GM21390 (cell line): ENCODE results near the gene NOP16.

Experiments used
- ATAC-seq: cut with Tn5 transposase; IDR thresholded peaks from one replicate; pipeline ENCODE4 v1.9.1; 2021; ENCODE audit not compliant: unreplicated experiment

Gene NOP16

GRCh38 chr5:176361437-176362232, 26.8 kb downstream of the NOP16 start, which contains the start of gene KIAA1191:
Gene KIAA1191, minus strand, starts transcription at chr5:176361764. Its CDS starts 2,256 bp downstream, at chr5:176359508.
- ATAC-seq: peak; percentile 90

DNA sequence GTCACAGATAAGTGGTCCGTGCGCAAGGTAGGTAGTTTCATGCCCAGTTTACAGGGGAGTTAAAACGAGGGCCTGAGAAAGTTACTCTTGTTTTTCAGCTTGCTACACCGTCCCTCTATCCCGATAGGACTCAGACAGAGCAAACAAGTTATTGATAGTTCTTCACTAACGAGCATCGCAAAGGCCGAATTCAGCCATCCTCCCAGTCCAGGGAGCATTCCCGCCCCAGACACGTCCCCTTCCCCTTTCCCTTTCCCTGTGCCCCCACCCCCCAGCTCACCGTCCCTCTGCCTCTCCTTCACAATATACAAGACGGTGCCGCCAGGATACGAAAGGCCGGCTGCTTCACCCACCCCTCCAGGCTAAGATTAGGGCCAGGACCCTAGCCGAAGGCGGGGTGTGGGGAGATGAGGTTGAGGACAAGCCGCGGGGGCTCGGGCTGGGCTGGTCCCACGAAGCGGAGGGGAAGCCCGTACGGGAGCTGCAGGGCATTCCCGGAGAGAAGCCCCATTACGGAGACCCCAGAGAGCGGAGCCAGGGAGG, 27.4 kb downstream of the NOP16 start:
- ATAC-seq: no peak

DNA sequence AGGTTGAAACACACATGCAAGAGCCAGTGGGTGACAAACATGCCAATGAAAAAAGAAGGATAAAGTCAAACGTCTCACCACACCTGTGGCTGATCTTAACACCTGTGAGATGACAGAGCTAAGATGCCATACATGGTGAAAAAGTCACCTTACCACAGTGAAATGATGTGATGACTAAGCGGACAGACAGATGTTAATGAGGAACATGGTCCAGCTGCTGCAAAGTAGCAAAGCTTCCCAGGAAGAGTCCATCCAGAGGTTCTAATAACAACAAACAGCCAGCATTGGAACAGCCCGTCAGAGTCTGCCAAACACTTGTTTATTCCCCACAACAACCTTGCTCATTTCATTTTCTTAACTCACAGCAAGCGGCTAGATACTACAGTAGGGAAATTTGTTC, 28.7 kb downstream of the NOP16 start:
- ATAC-seq: no peak

- ATAC-seq: no peak
These were observed 32.2 kb downstream of the NOP16 start for GRCh38 chr5:176356179-176356566.

DNA sequence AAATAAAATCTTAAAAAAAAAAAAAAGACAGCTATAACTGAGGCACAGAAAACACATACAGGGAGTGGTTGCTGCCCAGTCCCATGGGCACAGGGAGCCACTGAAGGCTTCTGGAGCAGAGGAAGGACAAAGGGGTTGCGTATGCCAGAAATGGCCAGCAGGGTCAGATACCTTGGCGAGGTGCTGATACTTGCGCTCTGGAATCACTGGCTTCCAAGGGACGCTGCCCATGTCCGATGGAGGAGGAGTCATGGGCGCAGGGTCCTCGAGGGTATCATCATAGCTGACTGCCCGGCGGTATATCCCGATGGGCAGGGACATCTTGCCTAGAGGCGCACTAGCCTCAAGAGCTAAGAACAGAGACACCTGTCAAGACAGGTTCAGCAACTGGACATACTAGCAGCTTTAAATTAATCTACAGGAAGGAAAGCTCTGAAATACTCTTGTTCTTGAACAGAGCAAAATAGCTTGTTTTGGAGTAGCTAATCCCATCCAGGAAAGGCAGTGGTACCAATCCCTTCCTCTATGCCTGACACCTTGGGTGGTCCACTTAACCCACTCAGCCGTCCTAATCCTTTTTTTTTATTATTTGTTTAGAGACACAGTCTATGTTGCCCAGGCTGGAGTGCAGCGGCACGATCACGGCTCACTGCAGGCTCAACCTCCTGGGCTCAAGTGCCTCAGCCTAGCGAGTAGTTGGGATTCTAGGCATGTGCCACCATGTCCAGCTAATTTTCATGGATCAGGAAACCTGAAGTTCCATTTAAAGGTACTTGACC, 32.8 kb downstream of the NOP16 start:
- ATAC-seq: no peak

DNA sequence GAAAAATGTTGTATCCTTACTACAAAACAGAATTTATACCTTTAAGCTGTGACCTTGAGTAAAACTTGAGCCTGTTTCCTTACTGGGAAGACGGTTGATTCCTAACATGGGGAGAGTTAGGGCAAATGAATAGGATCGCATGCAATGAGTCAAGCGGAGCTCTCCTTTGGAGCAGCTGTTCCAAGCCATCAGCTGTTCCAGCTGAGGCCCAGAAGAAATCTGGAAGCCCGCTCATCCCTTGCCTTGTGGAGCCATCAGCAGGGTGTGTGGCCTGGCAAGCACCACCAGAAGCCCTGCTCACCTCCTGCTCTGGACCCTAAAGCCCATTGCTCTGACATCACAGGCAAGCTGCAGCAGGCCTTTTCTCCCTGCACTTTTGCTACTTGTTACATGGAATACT, 34.9 kb downstream of the NOP16 start:
- ATAC-seq: no peak

DNA sequence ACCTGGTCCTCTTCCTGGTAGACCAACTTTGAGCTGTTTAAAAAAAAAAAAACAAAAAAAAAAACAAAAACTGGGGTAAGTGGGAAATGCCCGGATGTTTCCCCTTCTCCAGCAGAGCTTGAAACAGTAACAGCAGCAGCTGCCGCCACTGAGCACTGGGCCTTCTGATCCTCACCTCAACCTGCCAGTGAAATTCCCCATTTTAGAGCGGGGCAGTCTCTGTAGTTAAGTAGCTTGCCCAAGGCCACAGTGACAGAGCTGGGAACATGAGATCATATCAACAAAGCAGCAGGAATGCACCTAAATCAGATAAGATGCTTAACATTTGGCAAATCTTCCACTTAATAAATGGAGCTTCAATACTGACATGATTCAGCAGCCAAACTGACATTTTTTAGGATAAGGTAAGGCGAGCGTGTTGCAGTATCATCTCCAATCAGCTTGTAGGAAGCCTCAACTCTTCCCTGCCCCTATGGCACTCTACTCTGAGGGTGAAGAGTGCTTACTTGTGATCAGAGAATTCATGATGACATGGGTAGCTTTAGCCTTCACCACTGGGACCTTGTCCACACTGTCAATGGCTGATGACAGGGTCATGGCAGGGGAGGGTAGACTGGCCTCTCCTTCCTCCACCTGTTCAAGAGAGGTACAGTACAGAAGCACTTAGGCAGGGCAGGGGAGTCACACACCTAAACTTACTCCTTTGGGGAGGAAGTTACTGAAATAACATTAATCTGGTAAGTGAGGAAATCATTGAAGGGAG, 36.1 kb downstream of the NOP16 start:
- ATAC-seq: no peak

- no peak for ATAC-seq
These were observed 38.0 kb downstream of the NOP16 start for GRCh38 chr5:176350416-176350815.

GRCh38 chr5:176342766-176343458, 45.5 kb downstream of the NOP16 start:
- ATAC-seq: no peak

- no peak for ATAC-seq
These were observed 46.3 kb downstream of the NOP16 start for GRCh38 chr5:176342158-176342483.

DNA sequence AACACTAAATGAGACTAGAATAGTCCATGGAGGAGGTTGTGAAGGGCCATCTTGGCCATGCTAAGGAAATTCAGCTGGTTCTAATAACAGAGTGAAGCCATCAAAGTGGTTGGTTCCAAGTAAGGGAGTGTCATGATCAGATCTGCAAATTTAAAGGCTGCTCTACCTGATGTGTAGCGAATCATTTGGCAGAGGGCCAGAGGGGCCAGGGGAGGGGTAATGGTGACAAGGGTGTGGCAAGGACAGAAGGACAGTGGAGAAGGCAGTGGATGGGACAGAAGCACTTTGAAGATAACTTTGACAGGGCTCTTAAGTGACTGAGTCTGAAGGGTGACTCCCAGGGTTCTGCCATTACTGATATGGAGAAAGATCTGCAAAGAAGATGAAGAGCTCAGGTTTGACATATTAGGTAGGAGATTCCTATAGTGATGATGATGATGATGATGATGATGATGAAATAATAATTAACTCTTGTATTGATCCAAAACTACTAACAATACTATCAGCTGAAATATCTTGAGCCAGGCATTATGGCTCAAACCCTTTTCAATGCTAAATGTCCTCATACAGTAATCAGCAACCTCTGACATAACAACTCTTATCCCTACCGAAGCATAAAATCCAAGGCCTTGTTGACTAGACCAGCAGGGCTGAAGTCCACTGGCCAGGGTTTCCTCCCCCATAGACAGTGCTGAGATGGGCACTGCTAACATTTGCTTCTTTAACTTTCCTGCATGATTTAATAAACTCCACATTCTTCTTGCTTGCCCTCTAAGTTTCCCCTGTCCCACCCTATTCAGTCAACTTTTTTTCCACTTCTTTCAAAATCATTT, 46.9 kb downstream of the NOP16 start:
- ATAC-seq: no peak

DNA sequence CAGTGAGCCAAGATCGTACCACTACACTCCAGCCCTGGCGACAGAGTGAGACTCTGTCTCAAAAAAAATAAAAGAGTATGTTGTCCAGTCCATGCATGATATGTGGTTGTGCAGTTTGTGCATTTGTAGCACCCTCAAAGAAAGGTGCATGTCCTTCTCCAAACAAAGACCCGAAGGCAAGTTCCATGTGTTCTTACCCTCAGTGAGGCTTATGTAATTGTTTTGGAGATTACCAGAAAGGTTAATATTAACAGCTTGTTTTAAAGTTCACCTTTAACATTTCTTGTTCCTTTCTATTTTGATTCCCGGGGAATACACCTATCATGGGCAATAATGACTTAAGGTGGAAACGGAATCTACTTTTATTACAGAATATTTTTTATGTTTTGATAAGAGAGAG, 49.1 kb downstream of the NOP16 start:
- ATAC-seq: no peak

DNA sequence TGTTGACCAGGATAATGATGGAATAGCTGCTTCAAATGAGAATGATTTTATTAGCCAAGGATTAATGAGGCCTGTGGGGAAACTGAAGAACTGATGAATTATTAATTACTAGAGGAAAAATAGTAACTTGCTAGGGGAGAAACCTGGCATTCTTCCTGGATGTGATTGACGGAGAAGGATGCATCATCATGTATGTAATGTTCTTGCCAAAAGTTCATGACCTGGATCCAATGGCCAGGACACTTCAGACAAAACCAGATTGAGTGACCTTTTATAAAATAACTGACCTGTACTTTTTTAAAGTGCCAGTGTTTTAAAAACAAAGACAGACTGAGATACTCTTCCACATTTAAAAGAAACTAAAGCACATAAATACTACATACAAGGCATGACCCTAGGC, 50.5 kb downstream of the NOP16 start:
- ATAC-seq: no peak

- no peak for ATAC-seq
These were observed 54.2 kb downstream of the NOP16 start for GRCh38 chr5:176334031-176334770.
